ENCODE data around the gene FRMPD4.
A peak's percentile ranks its signal among the peaks of the same experiment; 100 is the strongest.

Gene FRMPD4

GRCh38 chrX:12768491-12768890, 630.2 kb downstream of the FRMPD4 start:
- no peak for DNase-seq (ENCODE audit: low read depth)

GRCh38 chrX:12770440-12770839, 632.2 kb downstream of the FRMPD4 start:
- DNase-seq (ENCODE audit: low read depth) = no peak

GRCh38 chrX:12771445-12772069, 633.3 kb downstream of the FRMPD4 start:
- DNase-seq (ENCODE audit: low read depth) = peak; percentile 24
